ENCODE measurements around the gene PCDH12. TPM values are rescaled to one million over a fixed set of nuclear protein-coding genes. Genes with fewer than 3 reads are reported as not detected.
A peak's percentile ranks its signal among the peaks of the same experiment; 100 is the strongest.

Gene PCDH12
- polyA plus RNA-seq, 1 donor = 6.2 TPM

- Histone ChIP-seq H3K4me1 (ENCODE audit: control insufficient read depth, insufficient read depth, low read length) (peaks cover 5% of the 10 kb centered on the region), H3K27me3 (ENCODE audit: control insufficient read depth, insufficient read depth, low read length) (no peaks in the 10 kb centered on the region), H3K4me3 (ENCODE audit: low read length) (no peak overlapping the region), H3K27ac (ENCODE audit: low read length) (peak overlapping the region; percentile 68), H3K9me3 (ENCODE audit: control insufficient read depth, low read depth, low read length) (no peaks in the 10 kb centered on the region), H3K36me3 (ENCODE audit: control insufficient read depth, insufficient read depth, low read length) (no peaks in the 10 kb centered on the region)
- no peak for DNase-seq
- WGBS (ENCODE audit: insufficient coverage, low lambda C conversion rate) = no CpG with 5 or more reads among the region's 16 CpGs
These were observed 520 bp downstream of the PCDH12 start for GRCh38 chr5:141957367-141957996.

GRCh38 chr5:141954194-141954593 is 3.8 kb downstream of the PCDH12 start:
- peaks cover 2% of the 10 kb centered on the region for H3K36me3 ChIP-seq (ENCODE audit: control insufficient read depth, insufficient read depth, low read length)
- H3K4me1 ChIP-seq (ENCODE audit: control insufficient read depth, insufficient read depth, low read length) = no peaks in the 10 kb centered on the region
- no peaks in the 10 kb centered on the region for H3K27me3 ChIP-seq (ENCODE audit: control insufficient read depth, insufficient read depth, low read length)
- no peaks in the 10 kb centered on the region for H3K9me3 ChIP-seq (ENCODE audit: control insufficient read depth, low read depth, low read length)
- no peak overlapping the region for H3K4me3 ChIP-seq (ENCODE audit: low read length)
- no peak for DNase-seq
- WGBS (ENCODE audit: insufficient coverage, low lambda C conversion rate) = no CpG with 5 or more reads among the region's 2 CpGs
- no peak overlapping the region for H3K27ac ChIP-seq (ENCODE audit: low read length)

- no peak for DNase-seq
- Histone ChIP-seq H3K9me3 (ENCODE audit: control insufficient read depth, low read depth, low read length) (no peaks in the 10 kb centered on the region), H3K4me3 (ENCODE audit: low read length) (no peak overlapping the region), H3K27me3 (ENCODE audit: control insufficient read depth, insufficient read depth, low read length) (no peaks in the 10 kb centered on the region), H3K4me1 (ENCODE audit: control insufficient read depth, insufficient read depth, low read length) (no peaks in the 10 kb centered on the region), H3K27ac (ENCODE audit: low read length) (no peak overlapping the region), H3K36me3 (ENCODE audit: control insufficient read depth, insufficient read depth, low read length) (peaks cover 2% of the 10 kb centered on the region)
- WGBS (ENCODE audit: insufficient coverage, low lambda C conversion rate) = no CpG with 5 or more reads among the region's 2 CpGs
These were observed 6.0 kb downstream of the PCDH12 start for GRCh38 chr5:141952020-141952419.

GRCh38 chr5:141951332-141951781 is 6.6 kb downstream of the PCDH12 start:
- Histone ChIP-seq H3K27ac (ENCODE audit: low read length) (peak overlapping the region; percentile 23), H3K4me1 (ENCODE audit: control insufficient read depth, insufficient read depth, low read length) (peaks cover 2% of the 10 kb centered on the region), H3K36me3 (ENCODE audit: control insufficient read depth, insufficient read depth, low read length) (peaks cover 2% of the 10 kb centered on the region), H3K4me3 (ENCODE audit: low read length) (no peak overlapping the region), H3K27me3 (ENCODE audit: control insufficient read depth, insufficient read depth, low read length) (no peaks in the 10 kb centered on the region), H3K9me3 (ENCODE audit: control insufficient read depth, low read depth, low read length) (no peaks in the 10 kb centered on the region)
- DNase-seq = peak in 1 of 2 donors; percentile 39
- WGBS (ENCODE audit: insufficient coverage, low lambda C conversion rate) = no CpG with 5 or more reads among the region's 9 CpGs

- Histone ChIP-seq H3K4me1 (ENCODE audit: control insufficient read depth, insufficient read depth, low read length) (peaks cover 11% of the 10 kb centered on the region), H3K9me3 (ENCODE audit: control insufficient read depth, low read depth, low read length) (no peaks in the 10 kb centered on the region), H3K27me3 (ENCODE audit: control insufficient read depth, insufficient read depth, low read length) (no peaks in the 10 kb centered on the region), H3K36me3 (ENCODE audit: control insufficient read depth, insufficient read depth, low read length) (peaks cover 2% of the 10 kb centered on the region), H3K4me3 (ENCODE audit: low read length) (no peak overlapping the region), H3K27ac (ENCODE audit: low read length) (no peak overlapping the region)
- DNase-seq = no peak
- no CpG with 5 or more reads among the region's 3 CpGs for WGBS (ENCODE audit: insufficient coverage, low lambda C conversion rate)
These were observed 7.6 kb downstream of the PCDH12 start for GRCh38 chr5:141950207-141951005.

GRCh38 chr5:141949511-141949910 is 8.5 kb downstream of the PCDH12 start:
- DNase-seq = no peak
- WGBS (ENCODE audit: insufficient coverage, low lambda C conversion rate) = no CpG with 5 or more reads among the region's 2 CpGs
- Histone ChIP-seq H3K4me1 (ENCODE audit: control insufficient read depth, insufficient read depth, low read length) (peaks cover 17% of the 10 kb centered on the region), H3K9me3 (ENCODE audit: control insufficient read depth, low read depth, low read length) (no peaks in the 10 kb centered on the region), H3K36me3 (ENCODE audit: control insufficient read depth, insufficient read depth, low read length) (peaks cover 2% of the 10 kb centered on the region), H3K27ac (ENCODE audit: low read length) (no peak overlapping the region), H3K4me3 (ENCODE audit: low read length) (no peak overlapping the region), H3K27me3 (ENCODE audit: control insufficient read depth, insufficient read depth, low read length) (no peaks in the 10 kb centered on the region)

- Histone ChIP-seq H3K4me3 (ENCODE audit: low read length) (no peak overlapping the region), H3K27ac (ENCODE audit: low read length) (no peak overlapping the region), H3K36me3 (ENCODE audit: control insufficient read depth, insufficient read depth, low read length) (peaks cover 2% of the 10 kb centered on the region), H3K9me3 (ENCODE audit: control insufficient read depth, low read depth, low read length) (no peaks in the 10 kb centered on the region), H3K4me1 (ENCODE audit: control insufficient read depth, insufficient read depth, low read length) (peaks cover 17% of the 10 kb centered on the region), H3K27me3 (ENCODE audit: control insufficient read depth, insufficient read depth, low read length) (no peaks in the 10 kb centered on the region)
- no CpG with 5 or more reads among the region's 2 CpGs for WGBS (ENCODE audit: insufficient coverage, low lambda C conversion rate)
- DNase-seq = no peak
These were observed 9.2 kb downstream of the PCDH12 start for GRCh38 chr5:141948812-141949211.

GRCh38 chr5:141947316-141947715 is 10.7 kb downstream of the PCDH12 start:
- peaks cover 29% of the 10 kb centered on the region for H3K4me1 ChIP-seq (ENCODE audit: control insufficient read depth, insufficient read depth, low read length)
- DNase-seq = no peak
- no peak overlapping the region for H3K27ac ChIP-seq (ENCODE audit: low read length)
- H3K36me3 ChIP-seq (ENCODE audit: control insufficient read depth, insufficient read depth, low read length) = peaks cover 2% of the 10 kb centered on the region
- H3K9me3 ChIP-seq (ENCODE audit: control insufficient read depth, low read depth, low read length) = no peaks in the 10 kb centered on the region
- no CpG with 5 or more reads among the region's 4 CpGs for WGBS (ENCODE audit: insufficient coverage, low lambda C conversion rate)
- H3K4me3 ChIP-seq (ENCODE audit: low read length) = no peak overlapping the region
- no peaks in the 10 kb centered on the region for H3K27me3 ChIP-seq (ENCODE audit: control insufficient read depth, insufficient read depth, low read length)

- WGBS (ENCODE audit: insufficient coverage, low lambda C conversion rate) = no CpG with 5 or more reads among the region's 25 CpGs
- Histone ChIP-seq H3K27ac (ENCODE audit: low read length) (peak overlapping the region; percentile 14), H3K27me3 (ENCODE audit: control insufficient read depth, insufficient read depth, low read length) (no peaks in the 10 kb centered on the region)
These were observed 12.4 kb downstream of the PCDH12 start for GRCh38 chr5:141945511-141946051.

GRCh38 chr5:141944076-141944475 is 13.9 kb downstream of the PCDH12 start:
- H3K4me1 ChIP-seq (ENCODE audit: control insufficient read depth, insufficient read depth, low read length) = peaks cover 40% of the 10 kb centered on the region
- no peak for DNase-seq
- WGBS (ENCODE audit: insufficient coverage, low lambda C conversion rate) = no CpG with 5 or more reads among the region's 9 CpGs

More at GRCh38 chr5:141945511-141946051, 12.4 kb downstream of the PCDH12 start:
- DNase-seq = peak in 1 of 2 donors; percentile 46
- Histone ChIP-seq H3K4me1 (ENCODE audit: control insufficient read depth, insufficient read depth, low read length) (peaks cover 40% of the 10 kb centered on the region), H3K9me3 (ENCODE audit: control insufficient read depth, low read depth, low read length) (no peaks in the 10 kb centered on the region), H3K36me3 (ENCODE audit: control insufficient read depth, insufficient read depth, low read length) (peaks cover 2% of the 10 kb centered on the region), H3K4me3 (ENCODE audit: low read length) (no peak overlapping the region)

More at GRCh38 chr5:141944076-141944475, 13.9 kb downstream of the PCDH12 start:
- Histone ChIP-seq H3K9me3 (ENCODE audit: control insufficient read depth, low read depth, low read length) (no peaks in the 10 kb centered on the region), H3K27ac (ENCODE audit: low read length) (no peak overlapping the region), H3K36me3 (ENCODE audit: control insufficient read depth, insufficient read depth, low read length) (peaks cover 15% of the 10 kb centered on the region), H3K4me3 (ENCODE audit: low read length) (no peak overlapping the region), H3K27me3 (ENCODE audit: control insufficient read depth, insufficient read depth, low read length) (no peaks in the 10 kb centered on the region)
